Pancreas (tissue), 10 donors: ENCODE results near the gene MPPED1. TPM values are rescaled to one million over a fixed set of nuclear protein-coding genes. Genes with fewer than 3 reads are reported as not detected.
A peak's percentile ranks its signal among the peaks of the same experiment; 100 is the strongest.

Experiments
- ATAC-seq, 4 donors: fragments of 200-7000 bp; cut with Tn5 transposase; one replicate each; pipeline versions ENCODE4 v1.8.0 to v1.9.1; 2020; ENCODE audit warnings: mild to moderate bottlenecking in 4 of 4, moderate library complexity in 4 of 4
- DNase-seq, 6 donors: peaks; one replicate each; pipeline ENCODE4 v3.0.0-alpha.2; 2020
- FAIRE-seq: peaks from 2 replicates; lab custom pipeline; 2012; peaks lifted over from hg19 to GRCh38; lab: Jason Lieb, UNC
- H3K27ac ChIP-seq, 4 donors: fragments of 200-600 bp; sonication (generic); 1 replicate in 3 of 4; 2 replicates in 1 of 4; pipeline versions ENCODE4 v1.5.0 to v1.8.0; 2020
- H3K27me3 ChIP-seq, 4 donors: fragments of 200-600 bp; one replicate each; pipeline ENCODE4 v1.8.0; 2021
- H3K36me3 ChIP-seq, 3 donors: fragments of 200-600 bp; sonication (generic) in 1 of 3; one replicate each; pipeline versions ENCODE4 v1.5.0 to v1.8.0; 2020 to 2021
- H3K4me1 ChIP-seq, 3 donors: fragments of 200-600 bp; one replicate each; pipeline ENCODE4 v1.8.0; 2021
- H3K4me3 ChIP-seq, 4 donors: fragments of 200-600 bp; sonication (generic) in 2 of 4; one replicate each; pipeline versions ENCODE4 v1.5.0 to v1.8.0; 2020 to 2021
- H3K9me3 ChIP-seq, 4 donors: fragments of 200-600 bp; one replicate each; pipeline ENCODE4 v1.8.0; 2021
- CTCF ChIP-seq, 4 donors: fragments of 200-600 bp; sonication (generic) in 3 of 4; IDR thresholded peaks; one replicate each; pipeline versions ENCODE4 v1.5.0 to v1.8.0; 2021; ENCODE audit warnings: antibody characterized with exemption in 4 of 4
- WGBS, 2 donors: extraction: QIAGEN DNeasy Blood & Tissue Kit; methylation state at CpG; one replicate each; pipeline ENCODE4 v1.1.7; 2013; 5-methylcytosine and 5-hydroxymethylcytosine counted together
- intact Hi-C, 3 donors: fragments of 100-400 bp; cut with DNase I; formaldehyde crosslinking; loops; one replicate each; pipeline versions ENCODE4 v1.11.1 to v1.14.2; 2022
- polyA plus RNA-seq, 2 donors: library from polyadenylated mRNA; stranded (reverse); fragments of 200-250 nt; gene quantifications; one replicate each; pipeline ENCODE4 v1.2.3, GENCODE V29; 2013
- total RNA-seq, 6 donors: library from RNA; stranded (reverse); fragmentation: NEBNext Ultra II Directional in 4 of 6; extraction: Animal tissue kit (Norgen Biotek cat#: 25700) in 4 of 6; gene quantifications; one replicate each; pipeline versions ENCODE4 v1.2.1 to v1.2.4, GENCODE V29; 2021 to 2023
- donor health status: healthy with polysubstance abuse.
- donor health status: DM: no; HTN: no; CAD: no; lungs with moderate emphysema.
- donor health status: DM: no; HTN: no; CAD: no.
- donor health status: control.
- donor health status: control.
- donor health status: Bipolar disorder and iron deficiency.
- donor health status: DM: yes; HTN: yes; CAD: no.
- donor health status: DM: no; HTN: no; CAD: no.
- donor health status: DM: no; HTN: no; CAD: no.
- donor health status: DM: yes; HTN: yes; CAD: no.

Gene MPPED1
- total and polyA plus RNA-seq, 8 donors = 0.05 TPM; not detected in 7

GRCh38 chr22:43434928-43435311 lies 23.1 kb downstream of the MPPED1 start:
- Histone ChIP-seq H3K36me3 (no peaks in the 10 kb centered on the region), H3K9me3 (no peaks in the 10 kb centered on the region), H3K4me1 (peaks cover 0 to 9% (median 5%) of the 10 kb centered on the region in 3 donors), H3K27ac (no peak overlapping the region), H3K27me3 (no peaks in the 10 kb centered on the region), H3K4me3 (no peak overlapping the region)
- no peak for DNase-seq
- intact Hi-C loops = no loop called here
- WGBS, 2 donors = 84 to 89% methylated on average over 26 of the region's 26 CpGs
- ATAC-seq = no peak
- no peak for TF ChIP-seq CTCF (IDR thresholded peaks at IDR 0.05)
- FAIRE-seq = no peak

GRCh38 chr22:43435851-43436811 lies 24.3 kb downstream of the MPPED1 start:
- intact Hi-C loops = no loop called here
- peak; percentile 96 to 99 (median 98) for ATAC-seq
- TF ChIP-seq CTCF (IDR thresholded peaks at IDR 0.05) = no peak

GRCh38 chr22:43436868-43437267 lies 25.1 kb downstream of the MPPED1 start:
- FAIRE-seq (no peak), DNase-seq (no peak), ATAC-seq (no peak)
- peaks cover 0 to 9% (median 5%) of the 10 kb centered on the region in 3 donors for H3K4me1 ChIP-seq
- H3K27me3 ChIP-seq = no peaks in the 10 kb centered on the region
- H3K4me3 ChIP-seq = no peak overlapping the region
- intact Hi-C loops = no loop called here
- H3K36me3 ChIP-seq = no peaks in the 10 kb centered on the region
- H3K27ac ChIP-seq = peak overlapping the region in 3 of 4 donors; percentile 31 to 73 (median 66)
- 91 to 95% methylated on average over 5 of the region's 5 CpGs for WGBS, 2 donors
- H3K9me3 ChIP-seq = no peaks in the 10 kb centered on the region
- TF ChIP-seq CTCF (IDR thresholded peaks at IDR 0.05) = no peak

More at GRCh38 chr22:43435851-43436811, 24.3 kb downstream of the MPPED1 start:
- Histone ChIP-seq H3K9me3 (no peaks in the 10 kb centered on the region), H3K36me3 (no peaks in the 10 kb centered on the region), H3K27me3 (no peaks in the 10 kb centered on the region), H3K27ac (peak overlapping the region in 3 of 4 donors; percentile 31 to 73 (median 66)), H3K4me3 (no peak overlapping the region), H3K4me1 (peaks cover 0 to 9% (median 5%) of the 10 kb centered on the region in 3 donors)
- DNase-seq (peak; percentile 75 to 92 (median 84)), FAIRE-seq (no peak)
- WGBS, 2 donors = 20% methylated on average over 26 of the region's 26 CpGs

- intact Hi-C loops = no loop called here
- no peak for FAIRE-seq
- no peak for ATAC-seq
- Histone ChIP-seq H3K9me3 (no peaks in the 10 kb centered on the region), H3K27ac (no peak overlapping the region), H3K4me1 (peaks cover 0 to 9% (median 5%) of the 10 kb centered on the region in 3 donors), H3K36me3 (no peaks in the 10 kb centered on the region), H3K4me3 (no peak overlapping the region), H3K27me3 (no peaks in the 10 kb centered on the region)
- DNase-seq = no peak
- TF ChIP-seq CTCF (IDR thresholded peaks at IDR 0.05) = no peak
- WGBS, 2 donors = 87% methylated on average over 15 of the region's 15 CpGs
Measured at GRCh38 chr22:43437871-43438475, 26.2 kb downstream of the MPPED1 start.
